GM12892 (cell line): ENCODE results near the gene MYL12A.
"Not testable (repeated sequence)": the region's sequence is repeated elsewhere in the genome, so short reads cannot be mapped to it uniquely, and the experiment has no call there.

Experiments used
- DNase-seq: peaks from one replicate; pipeline ENCODE4 v3.0.0; 2011; ENCODE audit not compliant: insufficient read length
- FAIRE-seq: peaks from 2 replicates; lab custom pipeline; 2011; peaks lifted over from hg19 to GRCh38; lab: Jason Lieb, UNC
- POLR2A ChIP-seq: IDR thresholded peaks from 2 replicates; pipeline ENCODE4 v1.6.1; 2011; ENCODE audit warnings: low read depth, low read length, control low read depth
- POLR2AphosphoS5 ChIP-seq: IDR thresholded peaks from 2 replicates; pipeline ENCODE4 v1.6.1; 2011; ENCODE audit warnings: low read depth, low read length, control low read depth
- TAF1 ChIP-seq: IDR thresholded peaks from 2 replicates; pipeline ENCODE4 v1.6.1; 2011; ENCODE audit warnings: low read depth, mild to moderate bottlenecking, control low read depth, low read length, borderline replicate concordance

The MYL12A gene

GRCh38 chr18:3214855-3215637 is 32.6 kb upstream of the MYL12A start:
- FAIRE-seq: no peak
- DNase-seq: no peak
- TF ChIP-seq POLR2AphosphoS5: no peak
- TF ChIP-seq POLR2A: no peak
- no peak for TF ChIP-seq TAF1

- TF ChIP-seq POLR2AphosphoS5: no peak
- TF ChIP-seq POLR2A: no peak
- TF ChIP-seq TAF1: no peak
- FAIRE-seq (no peak), DNase-seq (no peak)
Measured at GRCh38 chr18:3216987-3217386, 30.6 kb upstream of the MYL12A start.

GRCh38 chr18:3217948-3218647 is 29.5 kb upstream of the MYL12A start:
- DNase-seq (no peak), FAIRE-seq (no peak)
- TF ChIP-seq POLR2A (no peak), POLR2AphosphoS5 (no peak), TAF1 (no peak)

- DNase-seq (no peak), FAIRE-seq (no peak)
- TF ChIP-seq POLR2A (no peak), TAF1 (no peak), POLR2AphosphoS5 (no peak)
Measured at GRCh38 chr18:3218819-3219218, 28.8 kb upstream of the MYL12A start.

- FAIRE-seq (no peak), DNase-seq (no peak)
- TF ChIP-seq POLR2A (no peak), POLR2AphosphoS5 (no peak)
Measured at GRCh38 chr18:3219241-3219630, 28.4 kb upstream of the MYL12A start.

- DNase-seq (no peak), FAIRE-seq (no peak)
- TF ChIP-seq TAF1 (no peak), POLR2AphosphoS5 (no peak), POLR2A (no peak)
Measured at GRCh38 chr18:3219631-3220335, 27.8 kb upstream of the MYL12A start, which contains the start of gene MYOM1. MYOM1 (minus strand) TSS chr18:3219968; CDS start chr18:3215223, 4,745 bp downstream.

GRCh38 chr18:3220868-3221267 is 26.7 kb upstream of the MYL12A start:
- FAIRE-seq, DNase-seq: not testable (repeated sequence)

- TF ChIP-seq TAF1: no peak
- no peak for TF ChIP-seq POLR2A
- no peak for TF ChIP-seq POLR2AphosphoS5
- FAIRE-seq (no peak), DNase-seq (no peak)
Measured at GRCh38 chr18:3221496-3221895, 26.1 kb upstream of the MYL12A start.

GRCh38 chr18:3223356-3223755 is 24.2 kb upstream of the MYL12A start:
- TF ChIP-seq POLR2A (no peak), POLR2AphosphoS5 (no peak), TAF1 (no peak)
- no peak for DNase-seq
- no peak for FAIRE-seq

- DNase-seq: no peak
- no peak for FAIRE-seq
- TF ChIP-seq POLR2AphosphoS5 (no peak), TAF1 (no peak), POLR2A (no peak)
Measured at GRCh38 chr18:3224223-3224622, 23.4 kb upstream of the MYL12A start.

GRCh38 chr18:3225588-3225987 is 22.0 kb upstream of the MYL12A start:
- no peak for FAIRE-seq
- no peak for DNase-seq
- no peak for TF ChIP-seq TAF1
- no peak for TF ChIP-seq POLR2AphosphoS5
- no peak for TF ChIP-seq POLR2A
